Inflammatory macrophage treated with lipopolysaccharide for 4 hours (primary cell): ENCODE results near the gene ELMO3.
A peak's percentile ranks its signal among the peaks of the same experiment; 100 is the strongest.

Source experiments
- DNase-seq: peaks from one replicate; pipeline ENCODE4 v3.0.0-alpha.2; 2020

Gene ELMO3

GRCh38 chr16:67183627-67184452, 15.1 kb upstream of the ELMO3 start, which contains the start of gene MATCAP1:
Gene MATCAP1, minus strand, starts transcription at chr16:67183963. Its CDS starts 3,353 bp downstream, at chr16:67180610.
- peak; percentile 97 for DNase-seq

GRCh38 chr16:67184453-67184994, 14.4 kb upstream of the ELMO3 start:
- no peak for DNase-seq

- peak; percentile 86 for DNase-seq
These were observed 13.8 kb upstream of the ELMO3 start for GRCh38 chr16:67184995-67185650.

GRCh38 chr16:67185651-67186134, 13.2 kb upstream of the ELMO3 start:
- no peak for DNase-seq

- DNase-seq: no peak
These were observed 12.4 kb upstream of the ELMO3 start for GRCh38 chr16:67186550-67186950.

GRCh38 chr16:67187175-67187890, 11.6 kb upstream of the ELMO3 start:
- DNase-seq: no peak

GRCh38 chr16:67188323-67188722, 10.6 kb upstream of the ELMO3 start:
- no peak for DNase-seq

GRCh38 chr16:67188798-67189197, 10.1 kb upstream of the ELMO3 start:
- no peak for DNase-seq

- no peak for DNase-seq
These were observed 8.9 kb upstream of the ELMO3 start, which contains the start of gene EXOC3L1 for GRCh38 chr16:67190041-67190440. Gene EXOC3L1, minus strand, starts transcription at chr16:67190136. Its CDS starts 460 bp downstream, at chr16:67189676.

GRCh38 chr16:67190448-67191399, 8.2 kb upstream of the ELMO3 start:
- no peak for DNase-seq

GRCh38 chr16:67191411-67191994, 7.4 kb upstream of the ELMO3 start:
- no peak for DNase-seq

- peak; percentile 95 for DNase-seq
These were observed 6.8 kb upstream of the ELMO3 start, which contains the start of gene E2F4 for GRCh38 chr16:67191995-67192681. Gene E2F4, plus strand, starts transcription at chr16:67192155. Its CDS starts 73 bp downstream, at chr16:67192228.

GRCh38 chr16:67192781-67193361, 6.1 kb upstream of the ELMO3 start:
- no peak for DNase-seq

- no peak for DNase-seq
These were observed 5.4 kb upstream of the ELMO3 start for GRCh38 chr16:67193536-67193935.

- no peak for DNase-seq
These were observed 4.7 kb upstream of the ELMO3 start for GRCh38 chr16:67194260-67194659.

- DNase-seq: no peak
These were observed 3.3 kb upstream of the ELMO3 start for GRCh38 chr16:67195676-67196075.

GRCh38 chr16:67196881-67197280, 2.0 kb upstream of the ELMO3 start:
- DNase-seq: no peak

- no peak for DNase-seq
These were observed 1.2 kb upstream of the ELMO3 start for GRCh38 chr16:67197704-67198103.

- peak; percentile 65 for DNase-seq
These were observed 645 bp upstream of the ELMO3 start for GRCh38 chr16:67198238-67198734.

GRCh38 chr16:67199808-67200198, 872 bp downstream of the ELMO3 start:
- no peak for DNase-seq
